HG02970 (cell line): ENCODE measurements around the gene ERBIN.

Source experiments
- ATAC-seq: cut with Tn5 transposase; IDR thresholded peaks from one replicate; pipeline ENCODE4 v1.9.1; 2021; ENCODE audit warnings: mild to moderate bottlenecking, moderate library complexity, moderate number of reproducible peaks; ENCODE audit not compliant: unreplicated experiment, low FRiP score

The ERBIN gene

GRCh38 chr5:65916066-65916465 is 10.3 kb upstream of the ERBIN start:
- no peak for ATAC-seq

GRCh38 chr5:65916636-65917035 is 9.7 kb upstream of the ERBIN start:
- ATAC-seq = no peak

- ATAC-seq = no peak
These were observed 6.6 kb upstream of the ERBIN start for GRCh38 chr5:65919773-65920172.

- no peak for ATAC-seq
These were observed 3.0 kb upstream of the ERBIN start for GRCh38 chr5:65923339-65923738.

GRCh38 chr5:65924366-65925043 is 1.9 kb upstream of the ERBIN start:
- ATAC-seq = no peak

GRCh38 chr5:65925044-65925600 is 1.3 kb upstream of the ERBIN start:
- ATAC-seq = peak; percentile 47

GRCh38 chr5:65925601-65926275 is 637 bp upstream of the ERBIN start:
- ATAC-seq = peak; percentile 63

GRCh38 chr5:65926893-65927292 is 518 bp downstream of the ERBIN start:
- ATAC-seq = no peak

- no peak for ATAC-seq
These were observed 1.3 kb downstream of the ERBIN start for GRCh38 chr5:65927503-65928321.

GRCh38 chr5:65928322-65928752 is 2.0 kb downstream of the ERBIN start:
- ATAC-seq = no peak

- no peak for ATAC-seq
These were observed 2.5 kb downstream of the ERBIN start for GRCh38 chr5:65928860-65929259.

- no peak for ATAC-seq
These were observed 6.3 kb downstream of the ERBIN start for GRCh38 chr5:65932676-65933075.

GRCh38 chr5:65933295-65933694 is 6.9 kb downstream of the ERBIN start:
- ATAC-seq = no peak

GRCh38 chr5:65938256-65938655 is 11.9 kb downstream of the ERBIN start:
- ATAC-seq = no peak

- ATAC-seq = no peak
These were observed 17.4 kb downstream of the ERBIN start for GRCh38 chr5:65943771-65944170.

- no peak for ATAC-seq
These were observed 19.9 kb downstream of the ERBIN start for GRCh38 chr5:65946198-65946745.

- ATAC-seq = no peak
These were observed 21.9 kb downstream of the ERBIN start for GRCh38 chr5:65948115-65948747.

GRCh38 chr5:65951330-65951729 is 25.0 kb downstream of the ERBIN start:
- no peak for ATAC-seq

- no peak for ATAC-seq
These were observed 25.9 kb downstream of the ERBIN start for GRCh38 chr5:65952259-65952658.

- ATAC-seq = no peak
These were observed 27.8 kb downstream of the ERBIN start for GRCh38 chr5:65954200-65954599.
